ENCODE results near the gene PLVAP. TPM values are rescaled to one million over a fixed set of nuclear protein-coding genes. Genes with fewer than 3 reads are reported as not detected.

Gene PLVAP
- total RNA-seq, 4 donors from 2014 or later = 10.5 to 62.7 (median 18.7) TPM

GRCh38 chr19:17327068-17327653, 50.0 kb downstream of the PLVAP start:
- TF ChIP-seq CTCF (IDR thresholded peaks at IDR 0.05) (no peak), POLR2A (IDR thresholded peaks at IDR 0.05) (no peak)
- Histone ChIP-seq H3K4me3 (peak overlapping the region in 1 of 4 donors; percentile 73), H3K9me3 (no peaks in the 10 kb centered on the region), H3K27me3 (peaks cover 0 to 8% of the 10 kb centered on the region in 2 donors), H3K36me3 (peaks cover 0 to 5% (median 0%) of the 10 kb centered on the region in 3 donors), H3K27ac (peak overlapping the region in 3 of 4 donors; percentile 73 to 90 (median 83)), H3K4me1 (peaks cover 3 to 29% (median 19%) of the 10 kb centered on the region in 4 donors)
- DNase-seq = no peak

GRCh38 chr19:17326595-17326966, 50.6 kb downstream of the PLVAP start:
- TF ChIP-seq CTCF (IDR thresholded peaks at IDR 0.05) (no peak), POLR2A (IDR thresholded peaks at IDR 0.05) (no peak)
- H3K27ac ChIP-seq = peak overlapping the region in 1 of 4 donors; percentile 25
- H3K9me3 ChIP-seq = no peaks in the 10 kb centered on the region
- no peak overlapping the region for H3K4me3 ChIP-seq
- peaks cover 3 to 29% (median 19%) of the 10 kb centered on the region in 4 donors for H3K4me1 ChIP-seq
- peaks cover 0 to 10% (median 0%) of the 10 kb centered on the region in 3 donors for H3K36me3 ChIP-seq
- DNase-seq = no peak
- H3K27me3 ChIP-seq = peaks cover 0 to 8% of the 10 kb centered on the region in 2 donors

- peaks cover 3 to 29% (median 19%) of the 10 kb centered on the region in 4 donors for H3K4me1 ChIP-seq
- no peak overlapping the region for H3K4me3 ChIP-seq
- peak in 2 of 3 donors; percentile 32 to 65 for DNase-seq
- no peaks in the 10 kb centered on the region for H3K9me3 ChIP-seq
- H3K27ac ChIP-seq = peak overlapping the region in 1 of 4 donors; percentile 38
- TF ChIP-seq POLR2A (IDR thresholded peaks at IDR 0.05) = no peak
- TF ChIP-seq CTCF (IDR thresholded peaks at IDR 0.05) = no peak
- peaks cover 0 to 8% of the 10 kb centered on the region in 2 donors for H3K27me3 ChIP-seq
- peaks cover 0 to 16% (median 0%) of the 10 kb centered on the region in 3 donors for H3K36me3 ChIP-seq
Observed at GRCh38 chr19:17325881-17326594, 51.1 kb downstream of the PLVAP start.

GRCh38 chr19:17325133-17325532, 52.0 kb downstream of the PLVAP start:
- DNase-seq = no peak
- peak overlapping the region in 1 of 4 donors; percentile 10 for H3K27ac ChIP-seq
- H3K9me3 ChIP-seq = no peaks in the 10 kb centered on the region
- H3K4me3 ChIP-seq = no peak overlapping the region
- peaks cover 0 to 8% of the 10 kb centered on the region in 2 donors for H3K27me3 ChIP-seq
- TF ChIP-seq POLR2A (IDR thresholded peaks at IDR 0.05) (no peak), CTCF (IDR thresholded peaks at IDR 0.05) (no peak)
- H3K4me1 ChIP-seq = peaks cover 3 to 29% (median 16%) of the 10 kb centered on the region in 4 donors
- H3K36me3 ChIP-seq = peaks cover 0 to 25% (median 0%) of the 10 kb centered on the region in 3 donors

GRCh38 chr19:17324357-17325114, 52.6 kb downstream of the PLVAP start:
- Histone ChIP-seq H3K27ac (peak overlapping the region in 1 of 4 donors; percentile 52), H3K36me3 (peaks cover 0 to 31% (median 0%) of the 10 kb centered on the region in 3 donors), H3K4me3 (no peak overlapping the region), H3K27me3 (peaks cover 0 to 6% of the 10 kb centered on the region in 2 donors), H3K4me1 (peaks cover 3 to 28% (median 13%) of the 10 kb centered on the region in 4 donors), H3K9me3 (no peaks in the 10 kb centered on the region)
- TF ChIP-seq POLR2A (IDR thresholded peaks at IDR 0.05) (no peak), CTCF (IDR thresholded peaks at IDR 0.05) (no peak)
- no peak for DNase-seq

Measured in Peyer's patch (tissue), 4 donors.